ENCODE results near the gene JAML. TPM values are rescaled to one million over a fixed set of nuclear protein-coding genes. Genes with fewer than 3 reads are reported as not detected.

The JAML gene
- total RNA-seq, 1 experiment from 2014 or later, result 0.30 TPM

DNA sequence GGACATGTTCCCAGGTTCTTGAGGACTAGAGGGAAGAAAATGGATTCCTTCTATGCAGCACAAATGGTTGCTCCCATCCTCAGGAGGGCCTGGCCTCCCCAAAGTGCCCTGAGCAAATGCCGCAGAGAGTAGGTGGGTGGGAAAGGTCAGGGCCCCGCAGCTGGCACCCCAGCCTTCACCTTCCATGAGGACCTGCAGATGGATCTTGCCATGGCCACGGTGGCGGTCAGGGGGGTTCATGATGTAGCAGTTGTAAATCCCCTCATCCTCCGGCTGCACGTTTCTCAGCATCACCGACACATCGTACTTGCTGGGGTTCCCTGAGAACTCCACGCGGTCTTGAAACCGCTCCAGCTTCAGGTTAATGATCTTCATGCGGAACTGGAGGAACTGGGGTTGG, 56.9 kb downstream of the JAML start:
- no TSS peak for BruUV-seq (replicated peaks)
- H3K4me1 ChIP-seq (ENCODE audit: control insufficient read depth in 1 of 2, insufficient read depth in 2 of 2, low read length in 2 of 2), result peaks cover 0 to 7% of the 10 kb centered on the region in 2 experiments; a peak in 1 of 4 replicates
- DNase-seq (ENCODE audit: low read depth, low spot score) (no peak), ATAC-seq (no peak)
- H4K20me1 ChIP-seq (ENCODE audit: insufficient read depth), result no peaks in the 10 kb centered on the region
- POLR2A ChIA-PET, result no interaction called here
- H3K9me3 ChIP-seq (ENCODE audit: control insufficient read depth in 1 of 2, insufficient read depth in 1 of 2, low read depth in 1 of 2, low read length in 2 of 2), result no peaks in the 10 kb centered on the region
- RAD21 ChIA-PET (ENCODE audit: low non-redundant PET in 1 of 2, low total read pairs in 2 of 2, uncharacterized antibody in 2 of 2, unreplicated experiment in 2 of 2), result no interaction called here
- H3K4me2 ChIP-seq (ENCODE audit: low read length), result no peak overlapping the region
- no peaks in the 10 kb centered on the region for H3K36me3 ChIP-seq (ENCODE audit: control insufficient read depth in 1 of 2, insufficient read depth in 2 of 2, low read length in 2 of 2)
- H3K79me2 ChIP-seq (ENCODE audit: insufficient read depth, low read length), result no peaks in the 10 kb centered on the region
- no peaks in the 10 kb centered on the region for H3K27me3 ChIP-seq (ENCODE audit: insufficient read depth, low read length)
- TF ChIP-seq, protein P1, sequence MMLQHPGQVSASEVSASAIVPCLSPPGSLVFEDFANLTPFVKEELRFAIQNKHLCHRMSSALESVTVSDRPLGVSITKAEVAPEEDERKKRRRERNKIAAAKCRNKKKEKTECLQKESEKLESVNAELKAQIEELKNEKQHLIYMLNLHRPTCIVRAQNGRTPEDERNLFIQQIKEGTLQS (IDR thresholded peaks at IDR 0.05), result no peak
- TF ChIP-seq POLR2A (IDR thresholded peaks at IDR 0.05; ENCODE audit: borderline replicate concordance, extremely low read depth, insufficient read depth, insufficient read length), result no peak
- no peak for TF ChIP-seq JUND (IDR thresholded peaks at IDR 0.05)
- TF ChIP-seq CBX3 (IDR thresholded peaks at IDR 0.05; ENCODE audit: low read depth), result no peak
- TF ChIP-seq, protein P2, sequence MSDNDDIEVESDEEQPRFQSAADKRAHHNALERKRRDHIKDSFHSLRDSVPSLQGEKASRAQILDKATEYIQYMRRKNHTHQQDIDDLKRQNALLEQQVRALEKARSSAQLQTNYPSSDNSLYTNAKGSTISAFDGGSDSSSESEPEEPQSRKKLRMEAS (IDR thresholded peaks at IDR 0.05), result no peak
- H3K9ac ChIP-seq (ENCODE audit: low read length), result no peak overlapping the region
- H3K4me3 ChIP-seq (replicated peaks in 1 of 2; ENCODE audit: low read depth in 1 of 2, low read length in 2 of 2), result no peak overlapping the region
- no peak overlapping the region for H3K27ac ChIP-seq (ENCODE audit: low read depth, low read length)
- no peak overlapping the region for H2AFZ ChIP-seq (ENCODE audit: low read depth, low read length, poor library complexity, severe bottlenecking)
- H3K9me2 ChIP-seq (ENCODE audit: insufficient read depth), result no peaks in the 10 kb centered on the region
- CTCF ChIA-PET, result interaction anchor here (0.8 to 0.9 kb wide), 2 partner anchors 11 to 123 kb away, joined by 3 read pairs; no protein-coding TSS in a partner anchor
- intact Hi-C loops (cut with micrococcal nuclease), result no loop called here

DNA sequence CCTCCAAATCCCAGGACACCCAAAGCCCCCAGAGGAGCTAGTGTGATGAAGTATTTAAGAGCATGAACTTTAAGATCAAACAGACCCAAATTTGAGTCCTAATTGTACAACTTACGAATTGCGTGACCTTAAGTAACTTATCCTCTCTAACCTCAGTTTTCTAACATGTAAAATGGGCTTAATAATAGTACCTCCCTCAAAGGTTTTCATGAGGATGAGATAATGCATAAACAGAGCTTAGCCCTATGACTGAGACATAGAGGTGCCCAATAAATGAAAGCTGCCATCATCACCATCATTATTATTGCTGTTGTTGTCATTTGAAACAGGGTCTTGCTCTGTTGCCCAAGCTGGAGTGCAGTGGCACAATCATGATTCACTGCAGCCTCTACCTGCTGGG, 57.6 kb downstream of the JAML start:
- H3K4me3 ChIP-seq (replicated peaks in 1 of 2; ENCODE audit: low read depth in 1 of 2, low read length in 2 of 2), result no peak overlapping the region
- H4K20me1 ChIP-seq (ENCODE audit: insufficient read depth), result no peaks in the 10 kb centered on the region
- ATAC-seq (no peak), DNase-seq (ENCODE audit: low read depth, low spot score) (no peak)
- no peaks in the 10 kb centered on the region for H3K36me3 ChIP-seq (ENCODE audit: control insufficient read depth in 1 of 2, insufficient read depth in 2 of 2, low read length in 2 of 2)
- H3K4me1 ChIP-seq (ENCODE audit: control insufficient read depth in 1 of 2, insufficient read depth in 2 of 2, low read length in 2 of 2), result peaks cover 0 to 7% of the 10 kb centered on the region in 2 experiments; a peak in 1 of 4 replicates
- no peaks in the 10 kb centered on the region for H3K27me3 ChIP-seq (ENCODE audit: insufficient read depth, low read length)
- H3K4me2 ChIP-seq (ENCODE audit: low read length), result no peak overlapping the region
- no peak overlapping the region for H3K9ac ChIP-seq (ENCODE audit: low read length)
- TF ChIP-seq, protein P3, sequence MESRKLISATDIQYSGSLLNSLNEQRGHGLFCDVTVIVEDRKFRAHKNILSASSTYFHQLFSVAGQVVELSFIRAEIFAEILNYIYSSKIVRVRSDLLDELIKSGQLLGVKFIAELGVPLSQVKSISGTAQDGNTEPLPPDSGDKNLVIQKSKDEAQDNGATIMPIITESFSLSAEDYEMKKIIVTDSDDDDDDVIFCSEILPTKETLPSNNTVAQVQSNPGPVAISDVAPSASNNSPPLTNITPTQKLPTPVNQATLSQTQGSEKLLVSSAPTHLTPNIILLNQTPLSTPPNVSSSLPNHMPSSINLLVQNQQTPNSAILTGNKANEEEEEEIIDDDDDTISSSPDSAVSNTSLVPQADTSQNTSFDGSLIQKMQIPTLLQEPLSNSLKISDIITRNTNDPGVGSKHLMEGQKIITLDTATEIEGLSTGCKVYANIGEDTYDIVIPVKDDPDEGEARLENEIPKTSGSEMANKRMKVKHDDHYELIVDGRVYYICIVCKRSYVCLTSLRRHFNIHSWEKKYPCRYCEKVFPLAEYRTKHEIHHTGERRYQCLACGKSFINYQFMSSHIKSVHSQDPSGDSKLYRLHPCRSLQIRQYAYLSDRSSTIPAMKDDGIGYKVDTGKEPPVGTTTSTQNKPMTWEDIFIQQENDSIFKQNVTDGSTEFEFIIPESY (IDR thresholded peaks at IDR 0.05; ENCODE audit: extremely low read depth, insufficient replicate concordance, low read length), result no peak
- no peak for TF ChIP-seq CEBPB (IDR thresholded peaks at IDR 0.05; ENCODE audit: low read depth)
- no peak for TF ChIP-seq YY1 (IDR thresholded peaks at IDR 0.05; ENCODE audit: extremely low read depth, insufficient replicate concordance, low read depth, low read length)
- no peak for TF ChIP-seq POLR2A (IDR thresholded peaks at IDR 0.05; ENCODE audit: borderline replicate concordance, extremely low read depth, insufficient read depth, insufficient read length)
- TF ChIP-seq EZH2 (IDR thresholded peaks at IDR 0.05), result no peak
- no peak for TF ChIP-seq CBX3 (IDR thresholded peaks at IDR 0.05; ENCODE audit: low read depth)
- TF ChIP-seq EZH2phosphoT487 (IDR thresholded peaks at IDR 0.05; ENCODE audit: borderline replicate concordance), result no peak
- no peak overlapping the region for H3K27ac ChIP-seq (ENCODE audit: low read depth, low read length)
- H3K9me3 ChIP-seq (ENCODE audit: control insufficient read depth in 1 of 2, insufficient read depth in 1 of 2, low read depth in 1 of 2, low read length in 2 of 2), result no peaks in the 10 kb centered on the region
- CTCF ChIA-PET, result interaction anchor here (0.8 to 0.9 kb wide), 2 partner anchors 10 to 124 kb away, joined by 3 read pairs; no protein-coding TSS in a partner anchor
- H2AFZ ChIP-seq (ENCODE audit: low read depth, low read length, poor library complexity, severe bottlenecking), result no peak overlapping the region
- RAD21 ChIA-PET (ENCODE audit: low non-redundant PET in 1 of 2, low total read pairs in 2 of 2, uncharacterized antibody in 2 of 2, unreplicated experiment in 2 of 2), result no interaction called here
- no TSS peak for BruUV-seq (replicated peaks)
- POLR2A ChIA-PET, result no interaction called here
- H3K79me2 ChIP-seq (ENCODE audit: insufficient read depth, low read length), result no peaks in the 10 kb centered on the region
- H3K9me2 ChIP-seq (ENCODE audit: insufficient read depth), result no peaks in the 10 kb centered on the region
- intact Hi-C loops (cut with micrococcal nuclease), result no loop called here
